ENCODE measurements around the gene CACNA2D3.

The CACNA2D3 gene

GRCh38 chr3:54127499-54128056 is 5.2 kb downstream of the CACNA2D3 start:
- no peak for DNase-seq

GRCh38 chr3:54131026-54131605 is 8.8 kb downstream of the CACNA2D3 start:
- no peak for DNase-seq

- DNase-seq = no peak
Observed at GRCh38 chr3:54131890-54132289, 9.5 kb downstream of the CACNA2D3 start.

- DNase-seq = no peak
Observed at GRCh38 chr3:54132685-54133084, 10.3 kb downstream of the CACNA2D3 start.

GRCh38 chr3:54133196-54133595 is 10.8 kb downstream of the CACNA2D3 start:
- no peak for DNase-seq

- DNase-seq = no peak
Observed at GRCh38 chr3:54134155-54134554, 11.8 kb downstream of the CACNA2D3 start.

- DNase-seq = no peak
Observed at GRCh38 chr3:54134713-54135112, 12.4 kb downstream of the CACNA2D3 start.

- DNase-seq = no peak
Observed at GRCh38 chr3:54137311-54137710, 15.0 kb downstream of the CACNA2D3 start.

GRCh38 chr3:54138937-54139547 is 16.7 kb downstream of the CACNA2D3 start:
- DNase-seq = no peak

- no peak for DNase-seq
Observed at GRCh38 chr3:54139630-54140029, 17.3 kb downstream of the CACNA2D3 start.

- no peak for DNase-seq
Observed at GRCh38 chr3:54144284-54144683, 21.9 kb downstream of the CACNA2D3 start.

GRCh38 chr3:54146506-54147239 is 24.3 kb downstream of the CACNA2D3 start:
- DNase-seq = no peak

- no peak for DNase-seq
Observed at GRCh38 chr3:54150864-54151467, 28.6 kb downstream of the CACNA2D3 start.

GRCh38 chr3:54153477-54153876 is 31.1 kb downstream of the CACNA2D3 start:
- no peak for DNase-seq

GRCh38 chr3:54157860-54158259 is 35.5 kb downstream of the CACNA2D3 start:
- DNase-seq = no peak

GRCh38 chr3:54159917-54160316 is 37.6 kb downstream of the CACNA2D3 start:
- DNase-seq = no peak

- no peak for DNase-seq
Observed at GRCh38 chr3:54163441-54163840, 41.1 kb downstream of the CACNA2D3 start.

- DNase-seq = no peak
Observed at GRCh38 chr3:54164192-54164975, 42.0 kb downstream of the CACNA2D3 start.

- no peak for DNase-seq
Observed at GRCh38 chr3:54165865-54166264, 43.5 kb downstream of the CACNA2D3 start.

- no peak for DNase-seq
Observed at GRCh38 chr3:54167999-54168398, 45.6 kb downstream of the CACNA2D3 start.

GRCh38 chr3:54168451-54168850 is 46.1 kb downstream of the CACNA2D3 start:
- DNase-seq = no peak

- DNase-seq = no peak
Observed at GRCh38 chr3:54169524-54169923, 47.2 kb downstream of the CACNA2D3 start.

GRCh38 chr3:54171509-54171908 is 49.2 kb downstream of the CACNA2D3 start:
- DNase-seq = no peak

Measured in DMS 273 treated with DMSO at 0.1 percent for 48 hours (cell line).